ENCODE measurements around the gene NTN5.

The NTN5 gene

DNA sequence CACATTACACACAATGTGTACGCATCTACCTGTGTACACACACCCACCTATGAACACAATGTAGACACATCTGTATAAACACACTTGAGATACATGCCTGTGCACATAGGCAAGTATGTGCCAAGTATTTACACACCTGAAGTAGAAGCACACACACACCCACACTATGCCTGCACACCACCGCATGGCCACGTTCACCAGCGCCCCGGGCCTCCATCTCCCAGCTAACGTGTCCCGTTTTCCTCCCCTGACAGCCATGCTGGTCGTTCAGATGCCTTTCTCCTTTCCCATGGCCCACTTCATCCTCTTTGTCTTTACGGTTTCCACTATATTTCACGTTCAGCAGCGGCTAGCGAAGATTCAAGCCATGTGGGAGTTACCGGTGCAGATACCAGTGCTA lies 29.9 kb upstream of the NTN5 start:
- H3K9me3 ChIP-seq (ENCODE audit: low read length) = no peaks in the 10 kb centered on the region
- no peak overlapping the region for H2AFZ ChIP-seq (ENCODE audit: low read length)
- H3F3A ChIP-seq (ENCODE audit: insufficient read depth, low read length) = no peaks in the 10 kb centered on the region
- no peaks in the 10 kb centered on the region; the same call in 1 of the 2 replicates for H3K27me3 ChIP-seq (ENCODE audit: insufficient read depth, low read length)
- TF ChIP-seq, protein P1, sequence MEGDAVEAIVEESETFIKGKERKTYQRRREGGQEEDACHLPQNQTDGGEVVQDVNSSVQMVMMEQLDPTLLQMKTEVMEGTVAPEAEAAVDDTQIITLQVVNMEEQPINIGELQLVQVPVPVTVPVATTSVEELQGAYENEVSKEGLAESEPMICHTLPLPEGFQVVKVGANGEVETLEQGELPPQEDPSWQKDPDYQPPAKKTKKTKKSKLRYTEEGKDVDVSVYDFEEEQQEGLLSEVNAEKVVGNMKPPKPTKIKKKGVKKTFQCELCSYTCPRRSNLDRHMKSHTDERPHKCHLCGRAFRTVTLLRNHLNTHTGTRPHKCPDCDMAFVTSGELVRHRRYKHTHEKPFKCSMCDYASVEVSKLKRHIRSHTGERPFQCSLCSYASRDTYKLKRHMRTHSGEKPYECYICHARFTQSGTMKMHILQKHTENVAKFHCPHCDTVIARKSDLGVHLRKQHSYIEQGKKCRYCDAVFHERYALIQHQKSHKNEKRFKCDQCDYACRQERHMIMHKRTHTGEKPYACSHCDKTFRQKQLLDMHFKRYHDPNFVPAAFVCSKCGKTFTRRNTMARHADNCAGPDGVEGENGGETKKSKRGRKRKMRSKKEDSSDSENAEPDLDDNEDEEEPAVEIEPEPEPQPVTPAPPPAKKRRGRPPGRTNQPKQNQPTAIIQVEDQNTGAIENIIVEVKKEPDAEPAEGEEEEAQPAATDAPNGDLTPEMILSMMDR (IDR thresholded peaks at IDR 0.05; ENCODE audit: low read length) = no peak
- no peak for TF ChIP-seq EZH2 (IDR thresholded peaks at IDR 0.05; ENCODE audit: borderline replicate concordance, low read length)
- H3K4me1 ChIP-seq (ENCODE audit: insufficient read depth, low read length, severe bottlenecking) = no peaks in the 10 kb centered on the region
- no peak overlapping the region for H3K27ac ChIP-seq (ENCODE audit: low read depth, low read length, poor library complexity, severe bottlenecking)
- H3K79me2 ChIP-seq (ENCODE audit: insufficient read depth, low read length) = no peaks in the 10 kb centered on the region
- H3K36me3 ChIP-seq (ENCODE audit: insufficient read depth, low read length) = no peaks in the 10 kb centered on the region
- H4K20me1 ChIP-seq (ENCODE audit: insufficient read depth, low read length) = no peaks in the 10 kb centered on the region
- H3K9me2 ChIP-seq (ENCODE audit: low read depth, low read length) = no peaks in the 10 kb centered on the region
- no peak overlapping the region for H3K9ac ChIP-seq (ENCODE audit: low read length)
- no peak overlapping the region for H3K4me3 ChIP-seq (ENCODE audit: low read depth, low read length, poor library complexity, severe bottlenecking)
- H3K4me2 ChIP-seq (ENCODE audit: low read length) = no peak overlapping the region

DNA sequence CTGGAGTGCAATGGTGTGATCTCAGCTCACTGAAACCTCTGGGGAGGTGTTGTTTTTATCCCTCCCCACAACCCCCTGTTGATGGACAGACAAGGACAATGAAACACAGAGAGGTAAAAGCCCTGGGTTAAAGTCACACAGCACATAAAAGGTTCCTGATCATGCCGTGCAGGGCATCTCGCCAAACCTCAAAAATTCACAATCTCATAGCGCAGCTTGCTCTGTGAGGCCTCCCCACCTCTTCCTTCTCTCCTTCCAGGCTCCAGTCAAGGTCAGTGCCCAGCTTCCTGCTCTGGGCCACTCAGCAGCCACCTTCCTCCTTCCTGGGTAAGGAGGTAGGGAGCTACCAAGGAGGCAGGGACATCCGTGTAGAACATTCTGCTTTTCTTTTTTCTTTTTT lies 25.2 kb upstream of the NTN5 start:
- no peak overlapping the region for H3K9ac ChIP-seq (ENCODE audit: low read length)
- TF ChIP-seq, protein P1 (IDR thresholded peaks at IDR 0.05; ENCODE audit: low read length) = no peak
- TF ChIP-seq EZH2 (IDR thresholded peaks at IDR 0.05; ENCODE audit: borderline replicate concordance, low read length) = no peak

DNA sequence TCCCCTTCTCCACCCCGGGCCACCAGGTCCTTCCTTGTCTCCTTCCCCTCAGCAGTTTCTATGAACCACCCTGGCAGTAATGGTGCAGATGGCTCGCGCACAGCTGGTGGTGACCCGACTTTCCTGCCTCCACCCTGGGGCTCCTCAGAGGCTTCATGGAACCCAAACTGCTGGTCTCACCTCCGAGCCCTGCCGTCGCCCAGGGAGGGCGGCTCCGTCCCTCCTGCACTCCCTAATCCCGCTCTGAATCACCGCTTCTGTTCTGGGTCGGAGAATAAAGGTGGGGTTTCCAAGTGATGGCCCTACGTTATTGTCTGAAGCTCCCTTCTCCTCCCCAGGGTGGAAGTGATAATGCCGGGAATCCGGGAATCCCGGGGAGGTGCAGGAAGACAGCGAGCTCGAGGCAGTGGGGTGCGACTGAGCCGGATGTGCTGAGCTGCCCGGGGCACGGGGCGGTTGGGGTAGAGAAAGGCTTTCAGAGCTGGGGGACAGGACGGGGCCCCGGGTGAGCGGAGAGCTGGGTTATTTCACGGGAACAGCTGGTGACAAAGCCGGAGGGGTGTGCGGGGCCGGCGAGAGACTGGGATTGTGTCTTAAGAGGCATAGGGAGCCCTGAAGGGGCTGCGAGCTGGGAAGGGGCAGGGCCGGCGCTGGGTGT lies 23.7 kb upstream of the NTN5 start:
- H3F3A ChIP-seq (ENCODE audit: insufficient read depth, low read length) = no peaks in the 10 kb centered on the region
- H3K4me1 ChIP-seq (ENCODE audit: insufficient read depth, low read length, severe bottlenecking) = no peaks in the 10 kb centered on the region
- no peaks in the 10 kb centered on the region for H3K79me2 ChIP-seq (ENCODE audit: insufficient read depth, low read length)
- H3K36me3 ChIP-seq (ENCODE audit: insufficient read depth, low read length) = no peaks in the 10 kb centered on the region
- no peak overlapping the region for H3K27ac ChIP-seq (ENCODE audit: low read depth, low read length, poor library complexity, severe bottlenecking)
- no peak overlapping the region for H2AFZ ChIP-seq (ENCODE audit: low read length)
- H3K9me3 ChIP-seq (ENCODE audit: low read length) = no peaks in the 10 kb centered on the region
- no peak overlapping the region for H3K4me2 ChIP-seq (ENCODE audit: low read length)
- no peak overlapping the region for H3K4me3 ChIP-seq (ENCODE audit: low read depth, low read length, poor library complexity, severe bottlenecking)
- H3K9ac ChIP-seq (ENCODE audit: low read length) = no peak overlapping the region
- no peak for TF ChIP-seq EZH2 (IDR thresholded peaks at IDR 0.05; ENCODE audit: borderline replicate concordance, low read length)
- TF ChIP-seq, protein P1 (IDR thresholded peaks at IDR 0.05; ENCODE audit: low read length) = no peak
- no peaks in the 10 kb centered on the region for H3K9me2 ChIP-seq (ENCODE audit: low read depth, low read length)
- peaks cover 7% of the 10 kb centered on the region; the same call in 1 of the 2 replicates for H3K27me3 ChIP-seq (ENCODE audit: insufficient read depth, low read length)
- H4K20me1 ChIP-seq (ENCODE audit: insufficient read depth, low read length) = no peaks in the 10 kb centered on the region

More for the DNA sequence above, 25.2 kb upstream of the NTN5 start:
- no peak overlapping the region for H3K4me3 ChIP-seq (ENCODE audit: low read depth, low read length, poor library complexity, severe bottlenecking)
- no peaks in the 10 kb centered on the region for H4K20me1 ChIP-seq (ENCODE audit: insufficient read depth, low read length)
- no peaks in the 10 kb centered on the region for H3K36me3 ChIP-seq (ENCODE audit: insufficient read depth, low read length)
- no peaks in the 10 kb centered on the region for H3K9me2 ChIP-seq (ENCODE audit: low read depth, low read length)
- H2AFZ ChIP-seq (ENCODE audit: low read length) = no peak overlapping the region
- H3K79me2 ChIP-seq (ENCODE audit: insufficient read depth, low read length) = no peaks in the 10 kb centered on the region
- peaks cover 4% of the 10 kb centered on the region; the same call in 1 of the 2 replicates for H3K27me3 ChIP-seq (ENCODE audit: insufficient read depth, low read length)
- no peak overlapping the region for H3K27ac ChIP-seq (ENCODE audit: low read depth, low read length, poor library complexity, severe bottlenecking)
- H3K4me1 ChIP-seq (ENCODE audit: insufficient read depth, low read length, severe bottlenecking) = no peaks in the 10 kb centered on the region
- H3F3A ChIP-seq (ENCODE audit: insufficient read depth, low read length) = no peaks in the 10 kb centered on the region
- no peaks in the 10 kb centered on the region for H3K9me3 ChIP-seq (ENCODE audit: low read length)
- H3K4me2 ChIP-seq (ENCODE audit: low read length) = no peak overlapping the region
